Prostate gland (tissue), 2 donors: ENCODE measurements around the gene MGAT5.

Experiments used
- POLR2A ChIP-seq: fragments of 450-650 bp; IDR thresholded peaks from one replicate; pipeline ENCODE4 v1.6.1; 2016; ENCODE audit warnings: antibody characterized with exemption, mild to moderate bottlenecking
- POLR2AphosphoS5 ChIP-seq: sonication (generic); formaldehyde crosslinking; IDR thresholded peaks from one replicate; pipeline ENCODE4 v1.6.1; 2017; ENCODE audit warnings: antibody characterized with exemption
- TF ChIP-seq, protein P1 (sequence below), 4 experiments: fragments of 200-600 bp in 2 of 4; fragments of 450-650 bp in 2 of 4; sonication (generic) in 2 of 4; IDR thresholded peaks; 1 replicate in 3 of 4; 2 replicates in 1 of 4; pipeline ENCODE4 v1.5.1; 2016 to 2019; ENCODE audit warnings: antibody characterized with exemption in 4 of 4, mild to moderate bottlenecking in 2 of 4, moderate library complexity in 2 of 4

DNA sequence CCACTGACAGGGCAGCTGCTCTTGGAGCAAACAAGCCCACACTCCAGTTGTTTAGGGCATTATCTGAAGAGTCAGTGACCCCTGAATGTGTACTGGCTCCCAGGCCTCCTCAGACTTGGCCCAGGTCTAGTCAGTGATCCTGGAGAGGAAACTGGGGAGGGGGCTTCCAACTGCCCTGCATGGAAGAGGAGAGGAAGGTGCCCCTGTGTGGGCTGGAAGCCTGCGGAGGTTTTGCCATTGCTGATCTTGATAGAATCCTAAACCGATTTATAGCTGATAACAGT is 197.4 kb downstream of the MGAT5 start:
- no peak for TF ChIP-seq POLR2AphosphoS5
- TF ChIP-seq POLR2A = no peak
- TF ChIP-seq, protein P1, sequence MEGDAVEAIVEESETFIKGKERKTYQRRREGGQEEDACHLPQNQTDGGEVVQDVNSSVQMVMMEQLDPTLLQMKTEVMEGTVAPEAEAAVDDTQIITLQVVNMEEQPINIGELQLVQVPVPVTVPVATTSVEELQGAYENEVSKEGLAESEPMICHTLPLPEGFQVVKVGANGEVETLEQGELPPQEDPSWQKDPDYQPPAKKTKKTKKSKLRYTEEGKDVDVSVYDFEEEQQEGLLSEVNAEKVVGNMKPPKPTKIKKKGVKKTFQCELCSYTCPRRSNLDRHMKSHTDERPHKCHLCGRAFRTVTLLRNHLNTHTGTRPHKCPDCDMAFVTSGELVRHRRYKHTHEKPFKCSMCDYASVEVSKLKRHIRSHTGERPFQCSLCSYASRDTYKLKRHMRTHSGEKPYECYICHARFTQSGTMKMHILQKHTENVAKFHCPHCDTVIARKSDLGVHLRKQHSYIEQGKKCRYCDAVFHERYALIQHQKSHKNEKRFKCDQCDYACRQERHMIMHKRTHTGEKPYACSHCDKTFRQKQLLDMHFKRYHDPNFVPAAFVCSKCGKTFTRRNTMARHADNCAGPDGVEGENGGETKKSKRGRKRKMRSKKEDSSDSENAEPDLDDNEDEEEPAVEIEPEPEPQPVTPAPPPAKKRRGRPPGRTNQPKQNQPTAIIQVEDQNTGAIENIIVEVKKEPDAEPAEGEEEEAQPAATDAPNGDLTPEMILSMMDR (IDR thresholded peaks at IDR 0.05) = no peak
